ENCODE results near the gene ARHGEF25.
"Not testable (repeated sequence)": the region's sequence is repeated elsewhere in the genome, so short reads cannot be mapped to it uniquely, and the experiment has no call there.

The ARHGEF25 gene

GRCh38 chr12:57611108-57611826, at the start of gene ARHGEF25:
TSS of gene ARHGEF25 (plus strand) at chr12:57611435. CDS start at chr12:57611895, 460 bp downstream.
- no peak for DNase-seq (ENCODE audit: low read depth in 2 of 2)

GRCh38 chr12:57563358-57563757, 47.9 kb upstream of the ARHGEF25 start:
- no peak for DNase-seq (ENCODE audit: low read depth in 2 of 2)

GRCh38 chr12:57564178-57564740, 47.0 kb upstream of the ARHGEF25 start:
- no peak for DNase-seq (ENCODE audit: low read depth in 2 of 2)

- no peak for DNase-seq (ENCODE audit: low read depth in 2 of 2)
These were observed 42.4 kb upstream of the ARHGEF25 start for GRCh38 chr12:57568838-57569237.

- no peak for DNase-seq (ENCODE audit: low read depth in 2 of 2)
These were observed 41.4 kb upstream of the ARHGEF25 start for GRCh38 chr12:57569858-57570257.

GRCh38 chr12:57570438-57570837, 40.8 kb upstream of the ARHGEF25 start:
- not testable (repeated sequence) for DNase-seq (ENCODE audit: low read depth in 2 of 2)

- no peak for DNase-seq (ENCODE audit: low read depth in 2 of 2)
These were observed 39.1 kb upstream of the ARHGEF25 start for GRCh38 chr12:57571926-57572762.

- no peak for DNase-seq (ENCODE audit: low read depth in 2 of 2)
These were observed 36.4 kb upstream of the ARHGEF25 start for GRCh38 chr12:57574795-57575194.

GRCh38 chr12:57575771-57576612, 35.2 kb upstream of the ARHGEF25 start:
- no peak for DNase-seq (ENCODE audit: low read depth in 2 of 2)

GRCh38 chr12:57576613-57577160, 34.5 kb upstream of the ARHGEF25 start:
- DNase-seq (ENCODE audit: low read depth in 2 of 2), result no peak

- no peak for DNase-seq (ENCODE audit: low read depth in 2 of 2)
These were observed 33.1 kb upstream of the ARHGEF25 start for GRCh38 chr12:57577981-57578758.

GRCh38 chr12:57579011-57579410, 32.2 kb upstream of the ARHGEF25 start:
- DNase-seq (ENCODE audit: low read depth in 2 of 2), result no peak

GRCh38 chr12:57579677-57580465, 31.4 kb upstream of the ARHGEF25 start:
- DNase-seq (ENCODE audit: low read depth in 2 of 2), result no peak

GRCh38 chr12:57580466-57580795, 30.8 kb upstream of the ARHGEF25 start:
- no peak for DNase-seq (ENCODE audit: low read depth in 2 of 2)

- DNase-seq (ENCODE audit: low read depth in 2 of 2), result no peak
These were observed 29.4 kb upstream of the ARHGEF25 start for GRCh38 chr12:57581802-57582201.

GRCh38 chr12:57582440-57582839, 28.8 kb upstream of the ARHGEF25 start:
- DNase-seq (ENCODE audit: low read depth in 2 of 2), result no peak

GRCh38 chr12:57583008-57583831, 28.0 kb upstream of the ARHGEF25 start:
- peak; percentile 45 to 48 for DNase-seq (ENCODE audit: low read depth in 2 of 2)

- no peak for DNase-seq (ENCODE audit: low read depth in 2 of 2)
These were observed 27.2 kb upstream of the ARHGEF25 start for GRCh38 chr12:57584050-57584449.

GRCh38 chr12:57584690-57585089, 26.5 kb upstream of the ARHGEF25 start:
- no peak for DNase-seq (ENCODE audit: low read depth in 2 of 2)

All from stimulated activated CD8-positive, alpha-beta memory T cell treated with anti-CD3 and anti-CD28 coated beads, Interleukin-15, amount 100 ng/mL, for 48 hours (primary cell).